Measurements from ENCODE around the gene MSANTD7.

- no peak for TF ChIP-seq CTCF (conservative IDR thresholded peaks at IDR 0.05 in 1 of 2, IDR thresholded peaks at IDR 0.05 in 1 of 2; ENCODE audit: extremely low read depth in 1 of 2, insufficient read depth in 1 of 2, low read depth in 1 of 2, low read length in 2 of 2)
- TF ChIP-seq EZH2 (IDR thresholded peaks at IDR 0.05; ENCODE audit: borderline replicate concordance, low read length), result no peak
Observed at GRCh38 chr10:14843327-14843988, 5.4 kb downstream of the MSANTD7 start.
